ENCODE results near the gene DMXL1.

DMXL1 gene

GRCh38 chr5:119250946-119251901 is 180.3 kb downstream of the DMXL1 start:
- DNase-seq (ENCODE audit: low read depth) = no peak
- TF ChIP-seq, protein P1, sequence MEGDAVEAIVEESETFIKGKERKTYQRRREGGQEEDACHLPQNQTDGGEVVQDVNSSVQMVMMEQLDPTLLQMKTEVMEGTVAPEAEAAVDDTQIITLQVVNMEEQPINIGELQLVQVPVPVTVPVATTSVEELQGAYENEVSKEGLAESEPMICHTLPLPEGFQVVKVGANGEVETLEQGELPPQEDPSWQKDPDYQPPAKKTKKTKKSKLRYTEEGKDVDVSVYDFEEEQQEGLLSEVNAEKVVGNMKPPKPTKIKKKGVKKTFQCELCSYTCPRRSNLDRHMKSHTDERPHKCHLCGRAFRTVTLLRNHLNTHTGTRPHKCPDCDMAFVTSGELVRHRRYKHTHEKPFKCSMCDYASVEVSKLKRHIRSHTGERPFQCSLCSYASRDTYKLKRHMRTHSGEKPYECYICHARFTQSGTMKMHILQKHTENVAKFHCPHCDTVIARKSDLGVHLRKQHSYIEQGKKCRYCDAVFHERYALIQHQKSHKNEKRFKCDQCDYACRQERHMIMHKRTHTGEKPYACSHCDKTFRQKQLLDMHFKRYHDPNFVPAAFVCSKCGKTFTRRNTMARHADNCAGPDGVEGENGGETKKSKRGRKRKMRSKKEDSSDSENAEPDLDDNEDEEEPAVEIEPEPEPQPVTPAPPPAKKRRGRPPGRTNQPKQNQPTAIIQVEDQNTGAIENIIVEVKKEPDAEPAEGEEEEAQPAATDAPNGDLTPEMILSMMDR (IDR thresholded peaks at IDR 0.05; ENCODE audit: low read depth, low read length, missing control alignments) = no peak
- no peak overlapping the region for H3K4me3 ChIP-seq (ENCODE audit: low read depth, low read length)

GRCh38 chr5:119255571-119256356 is 184.9 kb downstream of the DMXL1 start:
- no peak overlapping the region for H3K4me3 ChIP-seq (ENCODE audit: low read depth, low read length)
- no peak for DNase-seq (ENCODE audit: low read depth)
- TF ChIP-seq, protein P1 (IDR thresholded peaks at IDR 0.05; ENCODE audit: low read depth, low read length, missing control alignments) = peak; percentile 32

GRCh38 chr5:119257613-119258012 is 186.7 kb downstream of the DMXL1 start:
- TF ChIP-seq, protein P1 (IDR thresholded peaks at IDR 0.05; ENCODE audit: low read depth, low read length, missing control alignments) = no peak
- no peak overlapping the region for H3K4me3 ChIP-seq (ENCODE audit: low read depth, low read length)
- DNase-seq (ENCODE audit: low read depth) = no peak

DNA sequence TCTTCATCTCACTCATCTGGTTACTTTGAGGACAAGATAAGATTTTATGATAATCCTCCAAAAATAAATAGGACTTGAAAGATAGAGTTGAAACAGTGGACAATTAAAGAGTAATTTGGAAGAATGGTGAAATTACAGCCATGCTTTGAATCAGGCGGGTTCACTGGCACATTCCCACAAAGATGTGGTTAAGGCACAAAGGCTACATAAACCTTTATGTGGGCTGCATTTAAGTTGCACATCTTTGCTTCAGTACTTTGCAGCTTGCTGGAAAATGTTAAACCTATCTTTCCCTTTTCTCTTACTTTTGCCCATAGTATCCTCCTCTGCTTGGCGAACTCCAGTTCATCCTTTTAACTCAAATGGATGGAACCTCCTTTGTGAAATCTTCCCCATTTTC is 192.8 kb downstream of the DMXL1 start:
- TF ChIP-seq, protein P1 (IDR thresholded peaks at IDR 0.05; ENCODE audit: low read depth, low read length, missing control alignments) = no peak
- H3K4me3 ChIP-seq (ENCODE audit: low read depth, low read length) = no peak overlapping the region
- DNase-seq (ENCODE audit: low read depth) = no peak

- DNase-seq (ENCODE audit: low read depth) = no peak
- no peak overlapping the region for H3K4me3 ChIP-seq (ENCODE audit: low read depth, low read length)
- TF ChIP-seq, protein P1 (IDR thresholded peaks at IDR 0.05; ENCODE audit: low read depth, low read length, missing control alignments) = no peak
Observed at GRCh38 chr5:119264186-119264585, 193.3 kb downstream of the DMXL1 start.

DNA sequence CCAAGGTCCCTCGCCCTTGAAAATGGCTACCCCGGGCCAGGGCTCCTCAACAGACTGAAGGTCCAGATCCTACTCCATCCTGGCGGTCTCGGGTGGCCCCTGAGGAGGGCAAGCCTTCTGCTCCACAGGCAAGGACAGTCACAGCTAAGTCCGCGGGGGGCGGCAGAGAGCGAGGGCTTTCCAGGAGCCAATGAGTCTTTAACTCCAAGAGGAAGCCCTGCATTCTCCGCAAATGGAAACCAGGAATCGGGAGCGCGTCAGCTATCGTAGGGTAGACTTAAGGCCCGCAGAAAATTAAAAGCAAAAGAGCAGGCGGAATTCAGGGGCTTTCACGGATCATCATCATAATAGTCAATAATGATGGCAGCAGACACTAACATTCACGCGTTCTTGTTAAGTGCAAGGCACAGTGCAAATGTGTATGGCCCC is 197.1 kb downstream of the DMXL1 start:
- TF ChIP-seq, protein P1 (IDR thresholded peaks at IDR 0.05; ENCODE audit: low read depth, low read length, missing control alignments) = peak; percentile 34
- H3K4me3 ChIP-seq (ENCODE audit: low read depth, low read length) = peak overlapping the region; percentile 77
- peak; percentile 84 for DNase-seq (ENCODE audit: low read depth)
